Measurements from ENCODE around the gene SP3.

DNA sequence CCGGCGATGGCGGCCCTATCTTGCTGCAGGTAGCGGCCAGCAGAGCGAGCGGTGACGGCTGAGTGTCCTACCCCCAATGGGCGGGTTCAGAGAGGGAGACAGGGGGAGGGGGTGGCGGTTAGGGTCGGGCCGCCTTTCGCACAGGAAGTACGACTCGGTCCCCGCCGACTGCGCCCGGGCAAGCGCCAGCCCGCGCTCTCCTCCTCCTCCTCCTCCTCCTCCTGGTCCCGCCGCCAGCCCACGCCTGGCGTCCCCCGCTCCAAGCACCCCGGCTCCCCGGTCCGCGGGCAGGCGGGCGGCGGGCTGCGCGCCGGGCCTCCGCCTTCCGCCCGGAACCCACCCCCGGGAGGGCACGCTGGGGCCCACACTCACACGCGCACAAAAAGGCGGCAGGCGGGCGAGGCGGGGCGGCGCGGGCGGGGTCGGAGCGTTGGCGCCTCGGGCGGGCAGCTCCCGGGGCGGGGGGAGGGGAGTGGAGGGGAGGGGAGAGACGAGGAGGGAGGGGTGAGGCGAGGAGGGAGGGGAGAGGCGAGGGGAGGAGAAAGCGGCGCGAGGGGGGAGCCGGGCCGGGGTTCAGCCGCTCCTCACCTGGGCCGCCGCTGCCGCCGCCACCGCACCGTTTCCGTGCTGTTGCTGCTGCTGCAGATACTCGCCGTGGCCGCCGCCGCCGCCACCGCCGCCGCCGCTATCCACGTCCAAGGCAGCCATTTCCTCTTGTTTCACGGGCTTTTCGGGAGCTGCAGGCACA is 1.2 kb downstream of the SP3 start:
- TF ChIP-seq, protein P1, sequence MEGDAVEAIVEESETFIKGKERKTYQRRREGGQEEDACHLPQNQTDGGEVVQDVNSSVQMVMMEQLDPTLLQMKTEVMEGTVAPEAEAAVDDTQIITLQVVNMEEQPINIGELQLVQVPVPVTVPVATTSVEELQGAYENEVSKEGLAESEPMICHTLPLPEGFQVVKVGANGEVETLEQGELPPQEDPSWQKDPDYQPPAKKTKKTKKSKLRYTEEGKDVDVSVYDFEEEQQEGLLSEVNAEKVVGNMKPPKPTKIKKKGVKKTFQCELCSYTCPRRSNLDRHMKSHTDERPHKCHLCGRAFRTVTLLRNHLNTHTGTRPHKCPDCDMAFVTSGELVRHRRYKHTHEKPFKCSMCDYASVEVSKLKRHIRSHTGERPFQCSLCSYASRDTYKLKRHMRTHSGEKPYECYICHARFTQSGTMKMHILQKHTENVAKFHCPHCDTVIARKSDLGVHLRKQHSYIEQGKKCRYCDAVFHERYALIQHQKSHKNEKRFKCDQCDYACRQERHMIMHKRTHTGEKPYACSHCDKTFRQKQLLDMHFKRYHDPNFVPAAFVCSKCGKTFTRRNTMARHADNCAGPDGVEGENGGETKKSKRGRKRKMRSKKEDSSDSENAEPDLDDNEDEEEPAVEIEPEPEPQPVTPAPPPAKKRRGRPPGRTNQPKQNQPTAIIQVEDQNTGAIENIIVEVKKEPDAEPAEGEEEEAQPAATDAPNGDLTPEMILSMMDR (conservative IDR thresholded peaks at IDR 0.05; ENCODE audit: low read depth, low read length) = no peak
- no peak for TF ChIP-seq EZH2 (IDR thresholded peaks at IDR 0.05; ENCODE audit: borderline replicate concordance, low read depth, low read length, poor library complexity, severe bottlenecking)

Measured in A673 (cell line).